GM12872 (cell line): ENCODE measurements around the gene OR4K2.

ENCODE experiments used
- CTCF ChIP-seq: IDR thresholded peaks from 3 replicates; pipeline ENCODE4 v1.5.1; 2011; ENCODE audit warnings: low read depth, mild to moderate bottlenecking, low read length, moderate library complexity; ENCODE audit not compliant: insufficient read depth

Gene OR4K2

GRCh38 chr14:19920021-19920657 lies 45.2 kb downstream of the OR4K2 start, which contains the start of gene OR4K5:
OR4K5 (plus strand) TSS chr14:19920607; CDS start chr14:19920607, 0 bp downstream.
- TF ChIP-seq CTCF = no peak

DNA sequence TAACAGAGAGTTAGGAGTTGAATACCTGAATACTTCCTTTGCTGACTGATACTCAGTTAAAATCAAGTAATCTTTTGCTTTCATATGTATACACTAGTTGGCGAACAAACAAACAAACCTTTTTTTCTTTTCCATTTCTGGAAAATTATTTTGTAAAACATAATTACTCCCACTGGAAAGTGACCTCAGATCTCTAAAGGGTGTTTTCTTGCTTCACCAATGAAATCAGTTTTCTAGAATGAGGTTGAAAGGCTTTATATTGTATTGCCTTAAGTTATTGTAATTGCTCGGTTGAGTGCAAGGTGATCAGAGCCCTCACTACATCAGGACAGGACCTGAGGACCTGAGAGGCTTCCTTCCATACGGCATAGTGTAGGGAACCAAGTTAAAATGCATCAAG lies 55.7 kb downstream of the OR4K2 start, which contains the start of gene OR4K1:
Gene OR4K1 (plus strand): TSS at position 301 of the 400 bp plus-strand sequence. CDS start 4,750 bp downstream, outside the sequence.
- no peak for TF ChIP-seq CTCF
